ENCODE results near the gene TET2.
A peak's percentile ranks its signal among the peaks of the same experiment; 100 is the strongest.

Gene TET2

DNA sequence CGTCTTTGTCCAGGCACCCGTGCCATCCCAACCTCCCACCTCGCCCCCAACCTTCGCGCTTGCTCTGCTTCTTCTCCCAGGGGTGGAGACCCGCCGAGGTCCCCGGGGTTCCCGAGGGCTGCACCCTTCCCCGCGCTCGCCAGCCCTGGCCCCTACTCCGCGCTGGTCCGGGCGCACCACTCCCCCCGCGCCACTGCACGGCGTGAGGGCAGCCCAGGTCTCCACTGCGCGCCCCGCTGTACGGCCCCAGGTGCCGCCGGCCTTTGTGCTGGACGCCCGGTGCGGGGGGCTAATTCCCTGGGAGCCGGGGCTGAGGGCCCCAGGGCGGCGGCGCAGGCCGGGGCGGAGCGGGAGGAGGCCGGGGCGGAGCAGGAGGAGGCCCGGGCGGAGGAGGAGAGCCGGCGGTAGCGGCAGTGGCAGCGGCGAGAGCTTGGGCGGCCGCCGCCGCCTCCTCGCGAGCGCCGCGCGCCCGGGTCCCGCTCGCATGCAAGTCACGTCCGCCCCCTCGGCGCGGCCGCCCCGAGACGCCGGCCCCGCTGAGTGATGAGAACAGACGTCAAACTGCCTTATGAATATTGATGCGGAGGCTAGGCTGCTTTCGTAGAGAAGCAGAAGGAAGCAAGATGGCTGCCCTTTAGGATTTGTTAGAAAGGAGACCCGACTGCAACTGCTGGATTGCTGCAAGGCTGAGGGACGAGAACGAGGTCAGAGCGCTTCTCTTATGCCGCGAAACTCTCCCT, at the start of gene TET2:
Gene TET2, plus strand, starts transcription at position 601 of the 740 bp plus-strand sequence. CDS start 87,067 bp downstream, outside the sequence.
- H3K27ac Mint-ChIP-seq = peak within 1 kb of the TSS; percentile 99 to 100

DNA sequence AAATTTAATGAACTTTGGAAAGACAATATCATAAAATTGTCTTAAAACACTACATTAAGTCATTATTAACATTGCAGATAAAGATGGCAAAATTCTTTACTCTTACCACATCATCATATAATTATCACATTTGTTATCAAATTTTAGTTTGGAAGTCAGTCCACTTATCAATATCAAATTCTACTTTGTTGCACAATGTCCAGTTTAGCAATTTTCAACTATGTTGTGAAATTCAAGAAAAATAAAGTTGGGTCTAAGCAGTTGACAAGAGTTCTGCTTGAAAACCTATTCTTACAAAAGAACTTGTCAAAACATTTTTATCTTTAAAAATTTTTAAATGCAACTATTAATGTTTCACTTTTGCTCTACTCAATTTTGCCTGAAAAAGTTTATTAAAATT, 44.7 kb upstream of the TET2 start:
- DNase-seq (no peak), ATAC-seq (no peak)
- peaks cover 2% of the 10 kb centered on the region for H3K27me3 Mint-ChIP-seq
- no peaks in the 10 kb centered on the region for H3K4me1 Mint-ChIP-seq
- peaks cover 16 to 21% of the 10 kb centered on the region in 2 donors for H3K9me3 Mint-ChIP-seq
- no peak overlapping the region for H3K4me3 Mint-ChIP-seq
- no peak overlapping the region for H3K27ac Mint-ChIP-seq

More for the DNA sequence above, at the start of gene TET2:
- Mint-ChIP-seq H3K4me3 (peak within 1 kb of the TSS; percentile 95 to 99), H3K27me3 (no peaks in the 10 kb centered on the region), H3K4me1 (peaks cover 45% of the 10 kb centered on the region), H3K9me3 (no peaks in the 10 kb centered on the region)
- DNase-seq (peak; percentile 80 to 86), ATAC-seq (peak; percentile 89)

DNA sequence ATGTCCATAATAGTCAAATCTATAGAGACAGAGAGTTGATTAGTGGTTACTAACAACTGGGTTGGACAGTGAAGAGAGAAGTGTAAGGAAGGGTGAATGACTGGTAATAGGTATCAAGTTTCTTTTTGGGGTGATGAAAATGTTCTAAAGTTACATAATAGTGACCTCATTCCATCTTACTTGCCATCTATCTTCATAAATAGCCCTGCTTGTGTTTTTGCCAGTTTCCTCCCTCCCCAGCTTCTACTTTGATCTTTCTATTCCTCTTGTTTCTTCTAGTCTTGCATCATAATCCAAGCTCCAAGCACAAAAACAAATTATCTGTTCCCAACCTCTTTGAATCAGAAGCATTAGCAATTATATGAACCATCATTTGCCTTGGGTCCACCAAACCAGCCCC, 40.2 kb upstream of the TET2 start:
- no peaks in the 10 kb centered on the region for H3K9me3 Mint-ChIP-seq
- no peak overlapping the region for H3K27ac Mint-ChIP-seq
- H3K4me1 Mint-ChIP-seq = no peaks in the 10 kb centered on the region
- peaks cover 8% of the 10 kb centered on the region for H3K27me3 Mint-ChIP-seq
- ATAC-seq (no peak), DNase-seq (no peak)
- H3K4me3 Mint-ChIP-seq = no peak overlapping the region

DNA sequence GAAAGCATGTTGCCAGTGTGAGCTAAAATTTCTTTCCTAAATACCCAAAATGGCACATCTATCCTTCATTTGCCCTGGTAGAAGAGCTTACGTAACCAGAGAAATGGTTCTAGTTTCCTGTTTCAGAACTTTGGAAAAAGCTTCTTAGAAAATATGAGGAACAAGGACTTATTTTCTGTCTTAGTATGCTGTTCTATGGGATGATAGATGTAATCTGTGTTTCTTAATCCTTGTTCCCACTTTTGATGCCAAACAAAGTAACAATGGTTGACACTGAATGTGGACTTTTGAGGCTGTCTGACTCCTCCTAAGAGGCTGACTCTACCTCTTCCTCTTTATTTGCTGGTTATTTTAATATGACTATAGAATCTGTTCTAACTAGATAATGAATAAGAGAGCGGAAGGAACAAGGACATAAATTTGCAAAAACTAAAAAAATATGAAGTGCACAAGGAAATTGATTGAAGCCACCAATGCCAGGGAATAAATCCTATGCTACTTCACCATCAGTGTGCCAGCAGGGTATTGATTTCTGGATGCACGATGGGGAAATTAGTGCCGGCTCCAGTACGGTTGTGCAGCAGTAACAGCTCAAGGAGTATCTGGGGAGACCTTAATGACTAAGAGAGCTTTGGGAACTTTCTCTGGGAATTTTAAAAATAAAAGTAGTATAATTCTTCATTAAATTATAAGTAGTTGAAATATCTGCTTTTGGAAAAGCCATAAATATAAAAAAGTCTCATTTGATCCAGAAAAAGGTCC, 39.4 kb upstream of the TET2 start:
- ATAC-seq = no peak
- H3K9me3 Mint-ChIP-seq = no peaks in the 10 kb centered on the region
- no peak overlapping the region for H3K27ac Mint-ChIP-seq
- peaks cover 8% of the 10 kb centered on the region for H3K27me3 Mint-ChIP-seq
- H3K4me3 Mint-ChIP-seq = no peak overlapping the region
- no peak for DNase-seq
- H3K4me1 Mint-ChIP-seq = no peaks in the 10 kb centered on the region

DNA sequence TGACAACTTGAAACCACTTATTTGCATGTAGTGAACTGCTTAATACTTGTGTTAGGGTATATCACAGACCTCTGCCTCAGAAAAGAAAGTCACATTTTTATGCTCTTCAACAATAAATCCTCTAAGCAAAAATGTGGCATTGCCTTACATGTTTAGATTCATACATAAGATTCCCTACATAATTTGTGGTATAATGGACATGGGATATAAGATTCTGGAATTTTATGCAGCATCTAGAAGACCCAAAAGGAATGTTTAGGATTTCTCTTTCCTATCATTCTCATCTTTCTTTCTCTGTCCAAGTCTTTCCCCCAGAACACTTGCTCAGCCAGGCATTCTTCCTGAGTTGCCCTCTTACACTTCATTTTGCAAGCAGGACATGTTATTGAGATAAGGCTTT, 37.7 kb upstream of the TET2 start:
- Mint-ChIP-seq H3K4me3 (no peak overlapping the region), H3K27me3 (peaks cover 8% of the 10 kb centered on the region), H3K4me1 (no peaks in the 10 kb centered on the region), H3K9me3 (no peaks in the 10 kb centered on the region), H3K27ac (no peak overlapping the region)
- DNase-seq (no peak), ATAC-seq (no peak)

DNA sequence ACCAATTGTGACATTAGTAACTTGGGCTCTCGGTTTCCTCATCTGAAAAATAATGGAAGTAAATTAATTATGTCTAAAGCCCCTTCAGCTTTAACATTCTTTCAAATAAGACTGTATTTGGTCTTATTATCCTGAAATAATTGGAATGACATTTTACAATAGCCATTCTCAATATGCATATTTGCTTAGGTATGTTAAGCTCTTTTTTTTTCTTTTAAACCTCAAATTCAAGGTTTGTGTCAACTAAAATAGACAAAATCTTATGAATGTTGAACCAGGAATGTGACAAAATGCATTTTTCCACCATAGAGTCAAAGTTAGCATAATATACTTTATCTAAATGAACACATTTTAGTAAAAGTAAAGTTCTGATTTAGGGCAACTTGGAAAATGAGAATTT, 34.4 kb upstream of the TET2 start:
- no peaks in the 10 kb centered on the region for H3K4me1 Mint-ChIP-seq
- H3K9me3 Mint-ChIP-seq = no peaks in the 10 kb centered on the region
- no peak overlapping the region for H3K4me3 Mint-ChIP-seq
- DNase-seq = no peak
- ATAC-seq = no peak
- no peak overlapping the region for H3K27ac Mint-ChIP-seq
- H3K27me3 Mint-ChIP-seq = peaks cover 3% of the 10 kb centered on the region

DNA sequence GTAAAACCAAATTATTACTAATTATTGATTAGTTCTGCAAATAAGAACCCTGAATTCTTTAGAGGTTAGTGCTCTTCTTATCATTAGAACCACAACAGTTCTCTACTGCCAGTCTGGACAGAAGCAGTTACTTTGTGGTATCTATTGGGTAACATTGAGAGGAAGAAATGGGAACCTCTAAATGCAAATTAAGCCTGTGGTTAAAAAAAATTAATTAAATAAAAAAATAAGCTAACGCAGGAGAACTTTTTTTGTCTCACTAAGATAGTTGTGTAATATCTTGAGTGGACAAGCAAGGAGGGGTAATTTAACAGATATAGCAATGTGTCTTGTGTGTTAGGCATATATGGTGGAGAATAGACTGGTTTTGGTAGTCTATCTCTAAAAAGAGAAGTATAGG, 32.9 kb upstream of the TET2 start:
- H3K27ac Mint-ChIP-seq = no peak overlapping the region
- DNase-seq (no peak), ATAC-seq (no peak)
- no peaks in the 10 kb centered on the region for H3K27me3 Mint-ChIP-seq
- no peaks in the 10 kb centered on the region for H3K4me1 Mint-ChIP-seq
- H3K9me3 Mint-ChIP-seq = no peaks in the 10 kb centered on the region
- H3K4me3 Mint-ChIP-seq = no peak overlapping the region

DNA sequence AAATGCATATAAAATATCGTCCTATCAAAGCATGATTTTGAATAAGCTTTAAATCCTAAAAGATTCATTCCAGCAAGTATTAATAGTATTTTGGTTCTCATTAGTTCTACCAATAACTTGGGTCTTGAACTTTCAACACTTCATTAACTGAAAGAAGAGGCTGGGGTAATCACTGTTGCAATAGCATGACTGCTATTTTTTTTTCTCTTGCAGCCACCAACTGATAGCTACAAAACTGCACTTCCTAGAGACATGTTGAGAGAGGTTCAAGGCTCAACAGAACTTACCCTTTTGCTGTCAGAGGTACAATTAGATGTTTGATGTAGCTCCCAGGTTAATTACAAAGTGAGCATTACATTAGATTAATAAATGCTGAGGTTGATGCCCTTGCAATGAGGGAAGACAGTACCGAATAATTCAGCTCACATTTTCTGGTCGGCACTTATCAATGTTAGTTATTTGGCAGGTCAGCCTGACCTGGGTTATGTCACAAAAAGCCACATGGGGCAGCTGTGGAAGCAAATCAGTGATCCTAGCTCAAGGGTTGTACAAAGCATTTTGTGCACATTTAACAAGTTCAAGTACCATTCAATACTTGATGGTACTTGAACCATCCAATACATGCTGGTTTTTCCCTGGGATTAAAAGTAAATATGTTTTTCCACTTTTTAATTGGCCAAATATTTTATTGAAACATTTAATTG, 29.9 kb upstream of the TET2 start:
- no peak overlapping the region for H3K4me3 Mint-ChIP-seq
- no peaks in the 10 kb centered on the region for H3K9me3 Mint-ChIP-seq
- no peak for ATAC-seq
- H3K27ac Mint-ChIP-seq = no peak overlapping the region
- no peaks in the 10 kb centered on the region for H3K4me1 Mint-ChIP-seq
- no peaks in the 10 kb centered on the region for H3K27me3 Mint-ChIP-seq
- no peak for DNase-seq

DNA sequence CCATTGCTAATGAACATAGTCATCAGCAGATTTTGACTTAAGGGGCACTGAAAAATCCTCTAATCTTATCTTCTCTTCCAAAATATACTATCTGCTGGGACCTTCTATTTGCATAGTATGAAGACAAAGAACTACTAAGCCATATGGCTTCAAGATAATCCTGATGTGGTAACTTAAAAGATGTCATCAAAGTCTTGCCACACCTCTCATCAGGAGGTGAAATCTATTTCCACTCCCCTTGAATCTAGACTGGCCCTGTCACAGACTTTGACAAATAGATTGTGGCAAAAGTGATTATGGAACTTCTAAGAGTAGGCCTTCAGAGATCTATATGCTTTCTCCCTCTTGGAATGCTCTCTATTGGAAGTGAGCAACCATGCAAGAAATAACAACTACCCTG, 27.3 kb upstream of the TET2 start:
- Mint-ChIP-seq H3K27ac (no peak overlapping the region), H3K4me3 (no peak overlapping the region), H3K4me1 (no peaks in the 10 kb centered on the region), H3K9me3 (no peaks in the 10 kb centered on the region), H3K27me3 (no peaks in the 10 kb centered on the region)
- no peak for ATAC-seq
- DNase-seq = no peak

DNA sequence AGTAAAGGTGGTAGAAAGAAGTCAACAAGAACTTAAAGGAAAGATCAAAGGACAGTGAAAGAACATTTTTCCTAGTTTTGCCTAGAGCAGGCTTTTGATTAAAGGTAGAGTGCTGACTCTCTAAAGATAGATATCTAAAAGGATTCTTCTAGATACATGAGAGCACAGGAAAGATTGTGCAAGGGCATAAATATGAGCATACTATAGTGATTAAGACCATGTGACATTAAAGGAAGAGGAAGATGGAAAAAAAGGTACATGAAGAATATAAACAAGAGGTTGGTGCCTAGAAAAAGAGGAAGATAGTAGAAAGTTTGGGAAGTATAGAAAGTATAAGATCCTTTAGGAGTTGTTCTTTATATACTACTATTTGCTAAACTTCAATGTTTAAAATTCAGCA, 26.1 kb upstream of the TET2 start:
- no peaks in the 10 kb centered on the region for H3K27me3 Mint-ChIP-seq
- no peaks in the 10 kb centered on the region for H3K4me1 Mint-ChIP-seq
- H3K9me3 Mint-ChIP-seq = no peaks in the 10 kb centered on the region
- DNase-seq = no peak
- no peak overlapping the region for H3K27ac Mint-ChIP-seq
- H3K4me3 Mint-ChIP-seq = no peak overlapping the region
- no peak for ATAC-seq

DNA sequence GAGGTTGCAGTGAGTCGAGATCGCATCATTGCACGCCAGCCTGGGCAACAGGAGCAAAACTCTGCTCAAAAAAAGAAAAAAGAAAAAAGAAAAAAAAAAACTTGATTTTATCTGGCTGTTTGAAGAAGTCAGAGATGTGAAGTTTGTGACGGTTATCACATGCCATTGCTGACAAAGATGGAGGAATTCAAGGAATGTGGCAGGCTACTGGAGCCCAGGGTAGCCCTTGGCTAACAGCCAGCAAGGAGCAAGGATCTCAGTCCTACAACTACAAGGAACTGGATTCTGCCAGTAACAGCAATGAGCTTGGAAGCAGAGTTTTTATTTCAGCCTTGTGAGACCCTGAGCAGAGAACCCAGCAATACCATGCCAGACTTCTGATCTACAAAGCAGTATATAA, 24.3 kb upstream of the TET2 start:
- H3K4me3 Mint-ChIP-seq = no peak overlapping the region
- DNase-seq (no peak), ATAC-seq (no peak)
- H3K27ac Mint-ChIP-seq = no peak overlapping the region
- H3K9me3 Mint-ChIP-seq = no peaks in the 10 kb centered on the region
- no peaks in the 10 kb centered on the region for H3K4me1 Mint-ChIP-seq
- H3K27me3 Mint-ChIP-seq = no peaks in the 10 kb centered on the region

DNA sequence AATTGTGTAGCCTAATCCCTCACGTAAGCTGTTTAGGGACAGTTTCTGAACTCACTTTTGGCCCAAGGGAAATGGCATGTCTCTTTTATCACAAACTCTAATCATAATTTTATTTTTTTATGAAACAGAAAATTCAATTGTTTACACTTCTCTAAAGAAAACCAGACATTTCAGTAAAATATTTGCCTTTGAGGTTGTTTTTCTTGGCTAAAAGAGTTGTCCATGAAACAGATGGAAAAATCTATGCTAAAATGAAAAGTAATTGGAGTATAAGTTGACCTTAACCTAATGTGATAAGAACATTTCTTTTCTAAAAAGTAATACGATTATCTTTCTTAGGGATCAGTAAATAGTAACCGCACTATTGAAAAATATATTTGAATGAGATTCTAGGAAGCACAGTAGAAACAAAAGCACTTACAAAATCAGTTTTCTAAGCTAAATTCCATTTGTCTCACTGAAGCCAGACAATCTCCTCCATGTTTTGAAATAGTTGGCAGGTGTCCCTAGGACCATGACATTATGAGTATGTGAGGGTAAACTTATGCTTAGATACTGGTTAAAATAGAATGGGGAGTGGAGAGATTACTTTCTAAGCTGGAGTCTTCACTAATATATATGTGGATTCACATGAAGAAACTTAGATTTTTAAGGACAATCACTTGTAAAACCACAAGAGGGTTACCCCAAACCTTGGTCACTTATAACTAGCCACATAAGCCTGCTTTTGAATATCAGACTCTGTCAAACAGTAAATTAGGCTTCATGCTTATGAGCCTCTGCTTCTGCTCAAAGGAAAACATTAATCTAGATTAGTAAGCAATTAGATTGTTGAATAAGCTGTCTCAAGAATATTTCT, 20.1 kb upstream of the TET2 start:
- no peaks in the 10 kb centered on the region for H3K9me3 Mint-ChIP-seq
- H3K27ac Mint-ChIP-seq = no peak overlapping the region
- no peaks in the 10 kb centered on the region for H3K4me1 Mint-ChIP-seq
- no peak for DNase-seq
- no peak for ATAC-seq
- H3K4me3 Mint-ChIP-seq = no peak overlapping the region
- no peaks in the 10 kb centered on the region for H3K27me3 Mint-ChIP-seq

DNA sequence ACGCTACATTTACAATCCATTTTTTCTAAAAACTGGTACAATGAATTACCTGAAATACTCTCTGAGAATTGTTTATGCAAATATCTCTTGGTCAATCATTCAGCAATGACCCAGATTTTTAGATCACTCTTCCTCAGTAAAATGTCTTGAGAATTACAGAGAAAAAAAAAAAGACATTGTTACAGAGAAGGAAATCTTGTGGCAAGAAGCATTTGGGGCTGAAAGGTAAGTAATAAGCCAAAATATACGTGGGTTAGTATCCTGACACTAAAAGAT, 19.6 kb upstream of the TET2 start:
- H3K9me3 Mint-ChIP-seq = no peaks in the 10 kb centered on the region

DNA sequence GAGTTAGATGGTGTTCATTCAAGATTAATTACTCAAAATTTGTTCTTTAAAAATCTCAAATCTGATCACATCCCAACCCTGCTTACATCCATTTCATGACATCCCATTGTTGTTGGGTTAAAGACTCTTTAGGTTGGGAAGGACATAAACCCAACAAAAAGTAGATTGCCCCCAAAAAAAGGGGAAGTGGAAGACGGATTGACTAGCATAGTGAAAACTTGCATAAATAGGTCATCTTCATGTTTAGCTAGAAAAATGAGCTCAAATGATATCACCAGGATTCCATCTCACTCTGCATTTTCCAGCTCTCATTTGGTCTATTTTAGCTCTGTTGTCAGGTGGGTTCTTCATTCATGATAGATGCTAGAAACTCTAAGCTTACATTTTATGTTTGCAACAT, 18.5 kb upstream of the TET2 start:
- Mint-ChIP-seq H3K9me3 (no peaks in the 10 kb centered on the region), H3K27me3 (no peaks in the 10 kb centered on the region)
- no peak for ATAC-seq

More for the DNA sequence above, 19.6 kb upstream of the TET2 start:
- Mint-ChIP-seq H3K27ac (no peak overlapping the region), H3K4me1 (no peaks in the 10 kb centered on the region), H3K27me3 (no peaks in the 10 kb centered on the region), H3K4me3 (no peak overlapping the region)
- no peak for ATAC-seq
- no peak for DNase-seq

DNA sequence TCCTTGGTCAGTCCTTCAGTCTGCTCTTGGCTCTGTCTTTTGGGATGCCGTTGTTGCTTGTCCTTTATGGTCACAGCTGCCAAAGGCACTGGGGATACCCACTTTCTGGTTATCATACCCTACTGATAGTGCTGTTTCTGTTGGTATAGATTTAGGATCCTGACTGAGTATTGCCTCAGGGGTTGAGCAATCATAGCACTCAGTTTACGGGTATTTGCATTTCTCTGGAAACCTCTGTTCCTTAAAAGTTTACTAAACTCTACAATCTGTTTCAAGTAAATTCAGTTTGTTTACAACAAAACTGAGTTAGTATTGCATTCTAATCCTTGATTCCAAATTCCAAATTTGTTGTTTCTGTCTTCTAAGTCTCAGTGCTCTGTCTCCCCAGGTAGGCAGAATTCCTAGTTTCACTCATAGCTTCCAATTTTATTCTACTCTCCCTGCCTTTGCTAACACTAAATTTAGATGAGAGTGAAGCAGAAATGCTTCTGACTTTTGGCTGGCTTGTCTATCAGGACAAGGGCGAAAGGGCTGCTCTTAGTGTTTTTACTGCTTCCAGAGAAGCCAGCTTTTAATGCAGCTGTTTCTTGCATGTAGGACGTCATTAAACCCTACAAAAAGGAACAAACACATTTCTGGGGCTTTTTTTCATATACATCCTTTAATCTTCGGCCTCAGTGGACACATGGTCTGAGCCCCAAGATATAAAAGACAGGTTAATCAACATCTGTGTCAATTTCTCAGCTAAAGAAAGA, 17.2 kb upstream of the TET2 start:
- Mint-ChIP-seq H3K27me3 (no peaks in the 10 kb centered on the region), H3K4me1 (no peaks in the 10 kb centered on the region), H3K4me3 (no peak overlapping the region), H3K9me3 (no peaks in the 10 kb centered on the region), H3K27ac (no peak overlapping the region)
- ATAC-seq = no peak
- DNase-seq = no peak

More for the DNA sequence above, 18.5 kb upstream of the TET2 start:
- no peak for DNase-seq
- no peaks in the 10 kb centered on the region for H3K4me1 Mint-ChIP-seq
- no peak overlapping the region for H3K4me3 Mint-ChIP-seq
- no peak overlapping the region for H3K27ac Mint-ChIP-seq

Data from stimulated activated naive CD8-positive, alpha-beta T cell treated with anti-CD3 and anti-CD28 coated beads, Interleukin-15, amount 100 ng/mL, for 72 hours (primary cell).